ENCODE data around the gene GLB1L3. TPM values are rescaled to one million over a fixed set of nuclear protein-coding genes. Genes with fewer than 3 reads are reported as not detected.
"Not testable (repeated sequence)": the region's sequence is repeated elsewhere in the genome, so short reads cannot be mapped to it uniquely, and the experiment has no call there.

The GLB1L3 gene
- total and polyA plus RNA-seq, 7 experiments from 2014 or later: 1.0 to 11.4 (median 2.5) TPM

- DNase-seq: peak; percentile 82 to 98 (median 95)
- intact Hi-C loops (cut with micrococcal nuclease): loop anchor here (1.0 to 5.0 kb wide), 11 partner anchors 9 to 326 kb away; partner anchors contain the start of genes GLB1L2 (in 2 of the 2), VPS26B (in 2 of the 2) and GLB1L3 (in 1 of the 2)
- Histone ChIP-seq H3K27ac (ENCODE audit: low read depth, low read length) (peak within 1 kb of the TSS; percentile 73), H3K4me3 (ENCODE audit: low read length) (peak within 1 kb of the TSS; percentile 89), H3K36me3 (ENCODE audit: control insufficient read depth in 2 of 3, insufficient read depth in 3 of 3, low read length in 3 of 3) (peaks cover 14 to 42% (median 14%) of the 10 kb centered on the region in 3 experiments), H3K4me1 (ENCODE audit: control insufficient read depth in 2 of 2, insufficient read depth in 2 of 2, low read length in 2 of 2) (peaks cover 16 to 18% of the 10 kb centered on the region in 2 donors), H3K27me3 (ENCODE audit: control insufficient read depth in 2 of 2, insufficient read depth in 2 of 2, low read length in 2 of 2) (no peaks in the 10 kb centered on the region), H3K9me3 (ENCODE audit: control insufficient read depth in 2 of 3, low read length in 3 of 3) (no peaks in the 10 kb centered on the region)
- Mint-ChIP-seq H3K9me3 (no peaks in the 10 kb centered on the region), H3K4me1 (peaks cover 24 to 47% (median 40%) of the 10 kb centered on the region in 7 donors), H3K27ac (peak within 1 kb of the TSS; percentile 75 to 92 (median 88)), H3K4me3 (peak within 1 kb of the TSS; percentile 79 to 99 (median 94)), H3K27me3 (no peaks in the 10 kb centered on the region), H3K36me3 (peaks cover 0 to 24% (median 4%) of the 10 kb centered on the region in 5 donors)
- POLR2A ChIA-PET: interaction anchor here (0.8 to 8.5 kb wide), 9 partner anchors 9 to 184 kb away, joined by 3 to 111 read pairs (median 3); partner anchors contain the start of genes GLB1L3, NCAPD3 and VPS26B
- ATAC-seq: peak; percentile 100
- CTCF ChIA-PET: interaction anchor here (0.6 to 2.1 kb wide), 5 partner anchors 10 to 46 kb away, joined by 3 to 7 read pairs (median 3); partner anchors contain the start of genes NCAPD3 and VPS26B
These were observed 22.8 kb upstream of the GLB1L3 start, which contains the start of the genes ACAD8 and THYN1 for GRCh38 chr11:134253188-134253993. Gene ACAD8 (plus strand): TSS chr11:134253568. CDS start chr11:134253601, 33 bp downstream. Gene THYN1 (minus strand): TSS chr11:134253352. CDS start chr11:134252882, 470 bp downstream.

GRCh38 chr11:134254433-134255183, 21.6 kb upstream of the GLB1L3 start:
- Mint-ChIP-seq H3K36me3 (peaks cover 0 to 25% (median 9%) of the 10 kb centered on the region in 5 donors), H3K27ac (peak overlapping the region in 8 of 9 donors; percentile 17 to 92 (median 76)), H3K9me3 (no peaks in the 10 kb centered on the region), H3K27me3 (no peaks in the 10 kb centered on the region), H3K4me3 (peak overlapping the region; percentile 79 to 99 (median 94)), H3K4me1 (peaks cover 22 to 47% (median 40%) of the 10 kb centered on the region in 7 donors)
- ATAC-seq (no peak), DNase-seq (no peak)
- Histone ChIP-seq H3K27me3 (ENCODE audit: control insufficient read depth in 2 of 2, insufficient read depth in 2 of 2, low read length in 2 of 2) (no peaks in the 10 kb centered on the region), H3K4me3 (ENCODE audit: low read length) (no peak overlapping the region), H3K36me3 (ENCODE audit: control insufficient read depth in 2 of 3, insufficient read depth in 3 of 3, low read length in 3 of 3) (peaks cover 7 to 42% (median 7%) of the 10 kb centered on the region in 3 experiments), H3K9me3 (ENCODE audit: control insufficient read depth in 2 of 3, low read length in 3 of 3) (no peaks in the 10 kb centered on the region), H3K4me1 (ENCODE audit: control insufficient read depth in 2 of 2, insufficient read depth in 2 of 2, low read length in 2 of 2) (peaks cover 16 to 18% of the 10 kb centered on the region in 2 donors), H3K27ac (ENCODE audit: low read depth, low read length) (no peak overlapping the region)
- intact Hi-C loops (cut with micrococcal nuclease): loop anchor here in 1 of 2 donors (5.0 kb wide), 1 partner anchor 78 kb away; the partner anchor contains the start of gene GLB1L2
- POLR2A ChIA-PET: interaction anchor here (0.9 to 8.5 kb wide), 5 partner anchors 11 to 67 kb away, joined by 3 to 111 read pairs (median 3); partner anchors contain the start of genes GLB1L3, NCAPD3 and VPS26B
- CTCF ChIA-PET: interaction anchor here (0.6 to 1.4 kb wide), 3 partner anchors 21 to 47 kb away, joined by 3 to 4 read pairs (median 4); partner anchors contain the start of gene GLB1L3

GRCh38 chr11:134255184-134255561, 21.0 kb upstream of the GLB1L3 start:
- H3K9me3 Mint-ChIP-seq; H3K27me3 ChIP-seq (ENCODE audit: control insufficient read depth in 2 of 2, insufficient read depth in 2 of 2, low read length in 2 of 2); H3K27me3 Mint-ChIP-seq; H3K27ac ChIP-seq (ENCODE audit: low read depth, low read length); DNase-seq; H3K4me3 ChIP-seq (ENCODE audit: low read length); H3K9me3 ChIP-seq (ENCODE audit: control insufficient read depth in 2 of 3, low read length in 3 of 3); intact Hi-C loops (cut with micrococcal nuclease); ATAC-seq: not testable (repeated sequence)
- Mint-ChIP-seq H3K4me3 (peak overlapping the region in 5 of 10 donors; percentile 47 to 80 (median 74)), H3K27ac (peak overlapping the region in 2 of 9 donors; percentile 42 to 70), H3K4me1 (peaks cover 22 to 47% (median 40%) of the 10 kb centered on the region in 7 donors), H3K36me3 (peaks cover 0 to 25% (median 9%) of the 10 kb centered on the region in 5 donors)
- ChIA-PET POLR2A (interaction anchor here (0.9 to 8.5 kb wide), 4 partner anchors 10 to 29 kb away, joined by 3 to 111 read pairs (median 12); partner anchors contain the start of genes GLB1L3, NCAPD3 and VPS26B), CTCF (interaction anchor here (0.6 to 1.4 kb wide), 2 partner anchors 21 to 27 kb away, joined by 3 to 4 read pairs; partner anchors contain the start of gene GLB1L3)
- H3K4me1 ChIP-seq (ENCODE audit: control insufficient read depth in 2 of 2, insufficient read depth in 2 of 2, low read length in 2 of 2): peaks cover 16 to 18% of the 10 kb centered on the region in 2 donors
- H3K36me3 ChIP-seq (ENCODE audit: control insufficient read depth in 2 of 3, insufficient read depth in 3 of 3, low read length in 3 of 3): peaks cover 2 to 42% (median 6%) of the 10 kb centered on the region in 3 experiments

DNA sequence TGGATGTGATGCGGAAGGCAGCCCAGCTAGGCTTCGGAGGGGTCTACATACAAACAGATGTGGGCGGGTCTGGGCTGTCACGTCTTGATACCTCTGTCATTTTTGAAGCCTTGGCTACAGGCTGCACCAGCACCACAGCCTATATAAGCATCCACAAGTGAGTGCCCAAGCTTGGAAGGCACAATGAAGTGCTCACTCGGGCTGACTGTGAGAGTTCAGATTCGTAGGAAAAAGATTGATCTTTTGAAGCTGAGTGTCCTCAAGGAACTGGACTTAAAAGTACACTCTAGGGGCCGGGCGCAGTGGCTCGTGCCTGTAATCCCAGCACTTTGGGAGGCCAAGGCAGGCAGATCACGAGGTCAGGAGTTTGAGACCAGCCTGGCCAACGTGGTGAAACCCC, 19.1 kb upstream of the GLB1L3 start:
- Mint-ChIP-seq H3K36me3 (peaks cover 0 to 21% (median 9%) of the 10 kb centered on the region in 5 donors), H3K4me3 (no peak overlapping the region), H3K9me3 (no peaks in the 10 kb centered on the region), H3K4me1 (peaks cover 17 to 40% (median 30%) of the 10 kb centered on the region in 7 donors), H3K27me3 (no peaks in the 10 kb centered on the region), H3K27ac (no peak overlapping the region)
- no peaks in the 10 kb centered on the region for H3K27me3 ChIP-seq (ENCODE audit: control insufficient read depth in 2 of 2, insufficient read depth in 2 of 2, low read length in 2 of 2)
- POLR2A ChIA-PET: interaction anchor here (1.5 kb wide), 1 partner anchor 33 kb away, joined by 4 read pairs; the partner anchor contains the start of genes NCAPD3 and VPS26B
- intact Hi-C loops (cut with micrococcal nuclease): no loop called here
- H3K9me3 ChIP-seq (ENCODE audit: control insufficient read depth in 2 of 3, low read length in 3 of 3): no peaks in the 10 kb centered on the region
- H3K27ac ChIP-seq (ENCODE audit: low read depth, low read length): no peak overlapping the region
- ATAC-seq: no peak
- peaks cover 4 to 52% (median 6%) of the 10 kb centered on the region in 3 experiments for H3K36me3 ChIP-seq (ENCODE audit: control insufficient read depth in 2 of 3, insufficient read depth in 3 of 3, low read length in 3 of 3)
- H3K4me1 ChIP-seq (ENCODE audit: control insufficient read depth in 2 of 2, insufficient read depth in 2 of 2, low read length in 2 of 2): peaks cover 7 to 13% of the 10 kb centered on the region in 2 donors
- CTCF ChIA-PET: interaction anchor here (1.1 kb wide), 1 partner anchor 103 kb away, joined by 3 read pairs; no protein-coding TSS in a partner anchor
- no peak overlapping the region for H3K4me3 ChIP-seq (ENCODE audit: low read length)
- DNase-seq: no peak

DNA sequence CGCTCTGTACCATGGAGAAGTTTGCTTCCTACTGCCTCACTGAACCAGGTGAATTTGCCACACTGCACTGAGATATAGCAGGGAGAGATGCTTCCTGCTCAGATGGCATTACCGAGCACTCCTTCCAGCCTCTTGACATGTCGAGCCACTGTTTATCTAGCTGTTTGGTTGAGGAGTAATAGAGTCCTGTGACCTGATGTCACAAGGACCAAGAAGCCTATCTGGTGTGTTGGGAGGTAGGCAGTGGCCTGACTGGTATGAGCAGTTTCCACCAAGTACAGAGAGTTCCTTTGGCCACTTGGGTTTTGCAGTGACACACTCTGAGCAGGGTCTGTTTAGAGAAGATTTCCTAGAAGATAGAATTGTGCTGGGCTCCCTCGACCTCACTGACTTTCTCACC, 17.6 kb upstream of the GLB1L3 start:
- peaks cover 0 to 26% (median 9%) of the 10 kb centered on the region in 5 donors for H3K36me3 Mint-ChIP-seq
- POLR2A ChIA-PET: no interaction called here

More for the DNA sequence above, 17.6 kb upstream of the GLB1L3 start:
- Histone ChIP-seq H3K27me3 (ENCODE audit: control insufficient read depth in 2 of 2, insufficient read depth in 2 of 2, low read length in 2 of 2) (no peaks in the 10 kb centered on the region), H3K4me1 (ENCODE audit: control insufficient read depth in 2 of 2, insufficient read depth in 2 of 2, low read length in 2 of 2) (peaks cover 3 to 8% of the 10 kb centered on the region in 2 donors), H3K4me3 (ENCODE audit: low read length) (no peak overlapping the region), H3K27ac (ENCODE audit: low read depth, low read length) (no peak overlapping the region), H3K36me3 (ENCODE audit: control insufficient read depth in 2 of 3, insufficient read depth in 3 of 3, low read length in 3 of 3) (peaks cover 6 to 64% (median 6%) of the 10 kb centered on the region in 3 experiments), H3K9me3 (ENCODE audit: control insufficient read depth in 2 of 3, low read length in 3 of 3) (no peaks in the 10 kb centered on the region)
- intact Hi-C loops (cut with micrococcal nuclease): no loop called here
- H3K27me3 Mint-ChIP-seq: no peaks in the 10 kb centered on the region
- ATAC-seq (no peak), DNase-seq (no peak)
- peaks cover 11 to 36% (median 18%) of the 10 kb centered on the region in 7 donors for H3K4me1 Mint-ChIP-seq
- H3K4me3 Mint-ChIP-seq: no peak overlapping the region
- CTCF ChIA-PET: interaction anchor here (1.2 kb wide), 1 partner anchor 18 kb away, joined by 3 read pairs; the partner anchor contains the start of gene GLB1L3
- no peaks in the 10 kb centered on the region for H3K9me3 Mint-ChIP-seq
- H3K27ac Mint-ChIP-seq: peak overlapping the region in 1 of 9 donors; percentile 10
